IMR-90 (cell line): ENCODE measurements around the gene NBEA.

ENCODE experiments used
- MAFK ChIP-seq: IDR thresholded peaks from 2 replicates; pipeline ENCODE4 v1.6.1; 2012; ENCODE audit warnings: low read depth, low read length, improper control_type of control experiment
- MXI1 ChIP-seq: IDR thresholded peaks from 2 replicates; pipeline ENCODE4 v1.6.1; 2012; ENCODE audit warnings: low read depth, mild to moderate bottlenecking, low read length, moderate library complexity, borderline replicate concordance
- NFE2L2 ChIP-seq: fragments of 150-350 bp; IDR thresholded peaks from 2 replicates; pipeline ENCODE4 v1.6.1; 2016; ENCODE audit warnings: low read depth, mild to moderate bottlenecking, low read length
- POLR2A ChIP-seq: IDR thresholded peaks from 2 replicates; pipeline ENCODE4 v1.6.1; 2012; ENCODE audit warnings: mild to moderate bottlenecking, low read depth, low read length
- RAD21 ChIP-seq: IDR thresholded peaks from 2 replicates; pipeline ENCODE4 v1.6.1; 2012; ENCODE audit warnings: low read length, improper control_type of control experiment
- RCOR1 ChIP-seq: IDR thresholded peaks from 2 replicates; pipeline ENCODE4 v1.6.1; 2012; ENCODE audit warnings: mild to moderate bottlenecking, low read length, improper control_type of control experiment; ENCODE audit not compliant: insufficient replicate concordance
- TF ChIP-seq, protein P1 (sequence below): conservative IDR thresholded peaks from 2 replicates; pipeline ENCODE4 v1.5.1; 2012; ENCODE audit warnings: mild to moderate bottlenecking, low read depth, low read length, improper control_type of control experiment
- TF ChIP-seq, protein P2 (sequence below): fragments of 150-350 bp; IDR thresholded peaks from 2 replicates; pipeline ENCODE4 v1.6.1; 2017; ENCODE audit warnings: mild to moderate bottlenecking, antibody characterized with exemption, low read length, low read depth

DNA sequence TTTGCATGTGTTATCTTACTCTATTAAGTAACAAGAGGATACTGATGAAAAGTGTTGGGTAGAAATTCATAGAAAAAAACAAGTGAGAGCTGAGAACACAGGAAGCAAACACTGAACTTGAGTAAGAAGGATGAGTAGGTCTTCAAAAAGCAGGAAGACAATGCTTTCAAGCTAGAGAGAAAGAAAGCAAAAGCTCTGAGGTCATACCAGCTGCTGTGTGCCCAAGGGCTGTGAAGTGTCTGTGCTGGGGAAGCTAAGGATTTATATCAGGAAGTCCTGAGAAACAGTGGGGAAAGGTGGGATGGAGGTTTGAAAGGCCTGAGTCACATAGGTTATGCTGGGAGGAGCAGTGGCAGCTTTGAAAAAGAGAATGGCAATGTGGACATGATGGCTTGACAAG is 679.9 kb downstream of the NBEA start:
- TF ChIP-seq, protein P1, sequence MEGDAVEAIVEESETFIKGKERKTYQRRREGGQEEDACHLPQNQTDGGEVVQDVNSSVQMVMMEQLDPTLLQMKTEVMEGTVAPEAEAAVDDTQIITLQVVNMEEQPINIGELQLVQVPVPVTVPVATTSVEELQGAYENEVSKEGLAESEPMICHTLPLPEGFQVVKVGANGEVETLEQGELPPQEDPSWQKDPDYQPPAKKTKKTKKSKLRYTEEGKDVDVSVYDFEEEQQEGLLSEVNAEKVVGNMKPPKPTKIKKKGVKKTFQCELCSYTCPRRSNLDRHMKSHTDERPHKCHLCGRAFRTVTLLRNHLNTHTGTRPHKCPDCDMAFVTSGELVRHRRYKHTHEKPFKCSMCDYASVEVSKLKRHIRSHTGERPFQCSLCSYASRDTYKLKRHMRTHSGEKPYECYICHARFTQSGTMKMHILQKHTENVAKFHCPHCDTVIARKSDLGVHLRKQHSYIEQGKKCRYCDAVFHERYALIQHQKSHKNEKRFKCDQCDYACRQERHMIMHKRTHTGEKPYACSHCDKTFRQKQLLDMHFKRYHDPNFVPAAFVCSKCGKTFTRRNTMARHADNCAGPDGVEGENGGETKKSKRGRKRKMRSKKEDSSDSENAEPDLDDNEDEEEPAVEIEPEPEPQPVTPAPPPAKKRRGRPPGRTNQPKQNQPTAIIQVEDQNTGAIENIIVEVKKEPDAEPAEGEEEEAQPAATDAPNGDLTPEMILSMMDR: no peak
- TF ChIP-seq RAD21 (no peak), POLR2A (no peak), RCOR1 (no peak), NFE2L2 (no peak), MAFK (no peak), MXI1 (no peak)
- TF ChIP-seq, protein P2, sequence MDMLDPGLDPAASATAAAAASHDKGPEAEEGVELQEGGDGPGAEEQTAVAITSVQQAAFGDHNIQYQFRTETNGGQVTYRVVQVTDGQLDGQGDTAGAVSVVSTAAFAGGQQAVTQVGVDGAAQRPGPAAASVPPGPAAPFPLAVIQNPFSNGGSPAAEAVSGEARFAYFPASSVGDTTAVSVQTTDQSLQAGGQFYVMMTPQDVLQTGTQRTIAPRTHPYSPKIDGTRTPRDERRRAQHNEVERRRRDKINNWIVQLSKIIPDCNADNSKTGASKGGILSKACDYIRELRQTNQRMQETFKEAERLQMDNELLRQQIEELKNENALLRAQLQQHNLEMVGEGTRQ: no peak
